Measurements from ENCODE around the gene TMPRSS4.

The TMPRSS4 gene

DNA sequence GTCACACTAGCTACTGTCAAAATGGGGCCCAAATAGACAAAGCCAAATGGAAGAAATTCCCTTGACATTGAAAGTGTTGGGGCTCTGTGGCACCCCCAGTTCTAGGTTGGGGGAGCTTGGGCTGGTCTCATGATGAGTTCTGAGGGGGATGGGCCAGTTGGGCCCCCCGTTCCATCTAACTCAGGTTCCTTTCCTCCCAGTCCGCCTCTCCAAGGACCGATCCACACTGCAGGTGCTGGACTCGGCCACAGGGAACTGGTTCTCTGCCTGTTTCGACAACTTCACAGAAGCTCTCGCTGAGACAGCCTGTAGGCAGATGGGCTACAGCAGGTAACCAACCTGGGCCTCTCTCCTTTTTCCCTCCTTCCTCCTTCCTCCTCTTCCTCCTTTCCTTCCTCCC is 27.6 kb downstream of the TMPRSS4 start:
- no peak overlapping the region for H3K4me3 ChIP-seq (replicated peaks; ENCODE audit: low read depth, low read length)
- TF ChIP-seq, protein P1, sequence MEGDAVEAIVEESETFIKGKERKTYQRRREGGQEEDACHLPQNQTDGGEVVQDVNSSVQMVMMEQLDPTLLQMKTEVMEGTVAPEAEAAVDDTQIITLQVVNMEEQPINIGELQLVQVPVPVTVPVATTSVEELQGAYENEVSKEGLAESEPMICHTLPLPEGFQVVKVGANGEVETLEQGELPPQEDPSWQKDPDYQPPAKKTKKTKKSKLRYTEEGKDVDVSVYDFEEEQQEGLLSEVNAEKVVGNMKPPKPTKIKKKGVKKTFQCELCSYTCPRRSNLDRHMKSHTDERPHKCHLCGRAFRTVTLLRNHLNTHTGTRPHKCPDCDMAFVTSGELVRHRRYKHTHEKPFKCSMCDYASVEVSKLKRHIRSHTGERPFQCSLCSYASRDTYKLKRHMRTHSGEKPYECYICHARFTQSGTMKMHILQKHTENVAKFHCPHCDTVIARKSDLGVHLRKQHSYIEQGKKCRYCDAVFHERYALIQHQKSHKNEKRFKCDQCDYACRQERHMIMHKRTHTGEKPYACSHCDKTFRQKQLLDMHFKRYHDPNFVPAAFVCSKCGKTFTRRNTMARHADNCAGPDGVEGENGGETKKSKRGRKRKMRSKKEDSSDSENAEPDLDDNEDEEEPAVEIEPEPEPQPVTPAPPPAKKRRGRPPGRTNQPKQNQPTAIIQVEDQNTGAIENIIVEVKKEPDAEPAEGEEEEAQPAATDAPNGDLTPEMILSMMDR (IDR thresholded peaks at IDR 0.05; ENCODE audit: low read depth, low read length, missing control alignments): no peak
- no peak for DNase-seq (ENCODE audit: extremely low read depth, low read depth)

DNA sequence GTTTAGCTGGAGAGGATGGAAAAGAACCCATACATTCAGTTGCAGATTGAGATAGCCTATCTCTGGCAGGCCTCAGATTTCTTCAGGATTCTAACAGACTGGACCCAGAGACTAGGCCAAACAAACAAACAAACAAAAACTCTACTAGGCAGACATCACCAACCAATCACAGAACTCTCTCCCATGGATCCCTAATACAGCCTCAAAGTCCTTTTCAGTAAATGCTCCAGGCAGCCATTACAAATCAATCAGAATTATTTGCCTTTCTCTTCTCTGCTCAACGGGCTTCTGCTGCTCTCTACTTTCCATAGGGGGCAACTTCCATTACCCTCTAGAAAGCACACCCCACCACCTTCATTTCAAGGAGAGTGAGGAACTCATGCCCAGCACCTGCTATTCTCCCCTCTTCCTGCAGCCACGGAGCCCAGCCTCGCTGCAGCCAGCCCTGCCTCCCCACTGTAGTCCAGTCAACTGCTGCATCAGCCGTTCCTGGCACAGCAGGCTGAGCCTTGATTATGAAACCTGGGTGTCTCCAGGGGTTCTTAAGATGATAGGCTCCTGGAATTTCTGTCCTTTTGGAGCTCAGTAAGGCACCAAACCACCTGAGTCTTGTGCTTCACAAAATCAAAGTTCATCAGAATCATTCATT is 28.9 kb downstream of the TMPRSS4 start:
- no peak overlapping the region for H3K4me3 ChIP-seq (replicated peaks; ENCODE audit: low read depth, low read length)
- TF ChIP-seq, protein P1 (IDR thresholded peaks at IDR 0.05; ENCODE audit: low read depth, low read length, missing control alignments): no peak
- DNase-seq (ENCODE audit: extremely low read depth, low read depth): no peak

DNA sequence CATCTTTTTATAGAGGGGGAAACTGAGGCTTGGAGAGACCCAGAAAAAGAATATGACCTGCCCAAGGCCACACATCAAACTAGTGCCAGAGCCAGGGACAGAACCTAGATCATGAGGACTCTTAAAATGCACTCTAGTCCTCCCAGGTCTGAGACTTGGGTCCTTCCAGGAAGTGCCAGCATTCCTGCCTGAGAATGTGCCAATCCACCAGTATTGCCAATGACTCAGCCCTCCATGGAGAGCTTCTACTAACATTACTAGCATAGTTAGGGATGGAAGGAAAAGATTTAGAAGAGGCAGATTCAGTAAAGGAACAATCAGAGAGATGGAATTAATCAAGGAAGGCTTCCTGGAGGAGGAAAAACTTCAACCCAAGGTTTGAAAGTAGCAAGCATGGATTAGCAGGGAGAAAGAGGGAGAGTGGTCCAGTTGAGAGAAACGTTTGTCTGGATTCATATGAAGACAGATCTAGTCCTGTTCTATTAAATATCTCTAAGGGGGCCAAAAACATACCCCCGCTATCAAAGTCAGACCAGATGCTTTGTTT is 30.0 kb downstream of the TMPRSS4 start:
- no peak for DNase-seq (ENCODE audit: extremely low read depth, low read depth)
- TF ChIP-seq, protein P1 (IDR thresholded peaks at IDR 0.05; ENCODE audit: low read depth, low read length, missing control alignments): no peak
- H3K4me3 ChIP-seq (replicated peaks; ENCODE audit: low read depth, low read length): no peak overlapping the region

DNA sequence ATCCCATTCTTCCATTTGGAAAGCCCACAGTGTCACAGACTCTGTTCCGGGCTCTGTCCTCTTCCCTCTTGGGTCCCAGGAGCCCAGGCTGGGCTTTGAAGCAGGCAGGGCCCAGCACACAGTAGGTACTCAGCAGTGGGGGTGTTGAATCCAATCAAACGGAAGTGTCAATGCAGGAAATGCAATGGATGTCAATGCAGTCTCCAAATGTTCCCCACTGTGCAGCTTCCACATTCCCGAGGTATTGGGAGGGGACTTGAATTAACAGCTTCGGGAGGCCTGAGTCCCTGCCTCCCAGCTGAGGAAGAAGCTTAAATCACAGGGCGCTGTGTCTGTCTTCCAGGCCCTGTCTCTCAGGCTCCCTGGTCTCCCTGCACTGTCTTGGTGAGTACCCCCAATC is 31.6 kb downstream of the TMPRSS4 start:
- no peak overlapping the region for H3K4me3 ChIP-seq (replicated peaks; ENCODE audit: low read depth, low read length)
- no peak for DNase-seq (ENCODE audit: extremely low read depth, low read depth)
- TF ChIP-seq, protein P1 (IDR thresholded peaks at IDR 0.05; ENCODE audit: low read depth, low read length, missing control alignments): no peak

DNA sequence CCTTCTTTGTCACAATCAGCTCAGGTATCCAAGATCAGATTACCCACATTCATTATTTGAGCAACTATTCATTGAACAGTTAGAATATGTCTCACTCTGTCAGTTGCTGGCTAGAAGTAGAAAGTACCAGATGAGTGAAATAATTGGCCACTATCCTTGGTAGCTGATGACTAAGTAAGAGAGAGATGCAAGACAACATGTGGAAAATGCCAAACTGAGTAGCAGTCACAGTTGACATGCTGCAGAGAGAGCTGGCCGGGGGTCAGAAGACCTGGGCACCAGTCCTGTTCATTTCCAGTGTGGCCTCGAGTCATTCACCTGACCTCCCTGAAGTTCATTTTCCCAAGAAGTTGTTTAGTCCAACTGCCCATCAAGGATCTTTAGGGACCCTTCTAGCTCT is 32.4 kb downstream of the TMPRSS4 start:
- DNase-seq (ENCODE audit: extremely low read depth, low read depth): no peak
- TF ChIP-seq, protein P1 (IDR thresholded peaks at IDR 0.05; ENCODE audit: low read depth, low read length, missing control alignments): no peak
- no peak overlapping the region for H3K4me3 ChIP-seq (replicated peaks; ENCODE audit: low read depth, low read length)

DNA sequence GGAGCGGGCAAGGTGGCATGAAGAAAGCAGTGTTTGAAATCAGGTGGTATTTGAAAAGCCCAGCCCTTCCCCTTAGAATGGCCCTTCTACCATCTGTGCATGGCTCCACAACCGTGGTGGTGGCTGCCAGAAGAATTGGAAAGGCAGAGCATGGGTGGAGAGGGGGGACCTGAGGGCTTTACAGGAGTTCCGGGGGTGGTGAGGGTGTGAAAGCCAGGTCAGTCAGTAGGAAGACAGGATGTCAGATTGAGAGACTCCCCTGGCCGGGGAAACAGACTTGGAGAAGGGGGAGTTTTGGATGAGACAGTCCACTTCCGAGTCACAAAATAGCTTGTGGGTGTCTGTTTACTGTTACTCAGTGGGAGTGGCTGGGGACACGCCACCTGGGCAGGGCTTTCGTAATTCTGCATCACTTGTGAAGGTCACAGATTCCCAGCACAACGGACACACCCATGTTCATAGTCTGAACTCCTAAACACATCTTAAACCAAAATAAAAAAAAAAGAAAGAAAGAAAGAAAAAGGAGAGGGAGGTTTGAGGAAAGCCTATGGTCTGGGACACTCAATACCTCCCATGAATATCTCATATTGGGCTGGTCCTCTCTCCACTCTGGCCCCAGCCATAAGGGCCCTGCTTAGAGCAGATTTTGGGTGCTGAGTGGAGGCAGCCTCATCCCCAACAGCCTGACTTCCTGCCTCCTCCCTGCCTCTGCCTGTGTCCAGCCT is 34.3 kb downstream of the TMPRSS4 start:
- TF ChIP-seq, protein P1 (IDR thresholded peaks at IDR 0.05; ENCODE audit: low read depth, low read length, missing control alignments): no peak
- DNase-seq (ENCODE audit: extremely low read depth, low read depth): no peak
- no peak overlapping the region for H3K4me3 ChIP-seq (replicated peaks; ENCODE audit: low read depth, low read length)

Measured in HFF-Myc (cell line).